AG09309 (cell line): Measurements from ENCODE around the gene DOK1.

Experiments used
- DNase-seq: peaks from one replicate; pipeline ENCODE4 v3.0.0-alpha.2; 2010; ENCODE audit warnings: low read depth
- H3K4me3 ChIP-seq: 2 replicates; pipeline ENCODE4 v1.5.1; 2011; ENCODE audit warnings: mild to moderate bottlenecking, low read depth, low read length, moderate library complexity; ENCODE audit not compliant: control insufficient read depth
- CTCF ChIP-seq: IDR thresholded peaks from 2 replicates; pipeline ENCODE4 v1.5.1; 2011; ENCODE audit warnings: mild to moderate bottlenecking, low read depth, low read length, inconsistent platforms; ENCODE audit not compliant: insufficient read depth, control insufficient read depth; ENCODE audit errors: missing control alignments

DOK1 gene

GRCh38 chr2:74571058-74571457 lies 16.5 kb downstream of the DOK1 start:
- no peak for DNase-seq
- no peak for TF ChIP-seq CTCF
- no peak overlapping the region for H3K4me3 ChIP-seq

GRCh38 chr2:74572178-74572925 lies 17.8 kb downstream of the DOK1 start:
- DNase-seq, result no peak
- no peak for TF ChIP-seq CTCF
- H3K4me3 ChIP-seq, result no peak overlapping the region

GRCh38 chr2:74573747-74574562 lies 19.4 kb downstream of the DOK1 start:
- no peak for DNase-seq
- H3K4me3 ChIP-seq, result no peak overlapping the region
- TF ChIP-seq CTCF, result no peak

- no peak for TF ChIP-seq CTCF
- no peak for DNase-seq
These were observed 20.8 kb downstream of the DOK1 start for GRCh38 chr2:74575320-74575719.

GRCh38 chr2:74576211-74576862 lies 21.8 kb downstream of the DOK1 start:
- H3K4me3 ChIP-seq, result no peak overlapping the region
- DNase-seq, result no peak
- no peak for TF ChIP-seq CTCF

More at GRCh38 chr2:74575320-74575719, 20.8 kb downstream of the DOK1 start:
- H3K4me3 ChIP-seq, result no peak overlapping the region

- no peak overlapping the region for H3K4me3 ChIP-seq
- peak; percentile 87 for DNase-seq
- peak; percentile 46 for TF ChIP-seq CTCF
These were observed 22.3 kb downstream of the DOK1 start for GRCh38 chr2:74576863-74577229.
